GM21526 (cell line): Measurements from ENCODE around the gene PSD.

Experiments used
- ATAC-seq: cut with Tn5 transposase; IDR thresholded peaks from one replicate; pipeline ENCODE4 v1.9.1; 2021; ENCODE audit warnings: moderate library complexity; ENCODE audit not compliant: unreplicated experiment, low FRiP score

PSD gene

GRCh38 chr10:102449321-102450123 is 30.9 kb upstream of the PSD start:
- peak; percentile 46 for ATAC-seq

- ATAC-seq: no peak
Observed at GRCh38 chr10:102444851-102445250, 26.3 kb upstream of the PSD start.

- ATAC-seq: no peak
Observed at GRCh38 chr10:102438374-102438773, 19.8 kb upstream of the PSD start.

GRCh38 chr10:102437515-102437914 is 18.9 kb upstream of the PSD start:
- ATAC-seq: no peak

GRCh38 chr10:102436312-102436711 is 17.7 kb upstream of the PSD start:
- no peak for ATAC-seq

- no peak for ATAC-seq
Observed at GRCh38 chr10:102435529-102436233, 17.1 kb upstream of the PSD start.

- ATAC-seq: no peak
Observed at GRCh38 chr10:102435133-102435497, 16.5 kb upstream of the PSD start.

GRCh38 chr10:102434394-102435132 is 16.0 kb upstream of the PSD start:
- ATAC-seq: no peak

- ATAC-seq: no peak
Observed at GRCh38 chr10:102433619-102434046, 15.0 kb upstream of the PSD start.

- peak; percentile 70 for ATAC-seq
Observed at GRCh38 chr10:102432162-102432950, 13.8 kb upstream of the PSD start, which contains the start of gene CUEDC2. Gene CUEDC2 (minus strand): TSS chr10:102432574. CDS start chr10:102425188, 7,386 bp downstream.

GRCh38 chr10:102431452-102432124 is 13.0 kb upstream of the PSD start:
- ATAC-seq: no peak

GRCh38 chr10:102429468-102429867 is 10.9 kb upstream of the PSD start:
- no peak for ATAC-seq

GRCh38 chr10:102426803-102427287 is 8.3 kb upstream of the PSD start:
- ATAC-seq: no peak

- no peak for ATAC-seq
Observed at GRCh38 chr10:102425444-102425843, 6.9 kb upstream of the PSD start.

GRCh38 chr10:102424916-102425315 is 6.3 kb upstream of the PSD start:
- no peak for ATAC-seq

- ATAC-seq: no peak
Observed at GRCh38 chr10:102424145-102424544, 5.6 kb upstream of the PSD start.

- no peak for ATAC-seq
Observed at GRCh38 chr10:102423372-102423968, 4.9 kb upstream of the PSD start.

- no peak for ATAC-seq
Observed at GRCh38 chr10:102422545-102423129, 4.1 kb upstream of the PSD start.
